Measurements from ENCODE around the gene KLK15.

KLK15 gene

DNA sequence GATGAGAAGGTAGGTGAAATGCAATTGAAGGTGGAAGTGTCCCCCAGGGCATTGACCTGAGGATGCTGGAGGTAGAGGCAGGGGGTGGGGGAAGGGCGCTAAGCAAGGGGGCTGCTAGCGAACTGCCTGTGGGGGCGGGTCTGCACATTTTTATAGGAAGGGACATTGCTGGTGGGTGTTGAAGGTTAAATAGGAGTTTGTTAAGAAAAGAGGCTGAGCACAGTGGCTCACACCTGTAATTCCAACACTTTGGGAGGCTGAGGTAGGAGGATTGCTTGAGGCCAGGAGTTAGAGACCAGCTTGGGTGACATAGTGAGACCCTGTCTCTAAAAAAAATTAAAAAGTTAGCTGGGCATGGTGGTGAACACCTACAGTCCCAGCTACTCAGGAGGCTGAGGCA is 48.7 kb downstream of the KLK15 start:
- no peak for TF ChIP-seq TAF1 (IDR thresholded peaks at IDR 0.05; ENCODE audit: borderline replicate concordance, insufficient read depth, low read length)
- no peak for TF ChIP-seq REST (IDR thresholded peaks at IDR 0.05; ENCODE audit: insufficient read depth in 1 of 2, low read depth in 2 of 2, low read length in 2 of 2)
- no peak for TF ChIP-seq POLR2AphosphoS5 (IDR thresholded peaks at IDR 0.05; ENCODE audit: low read depth, low read length)
- no peak for TF ChIP-seq SIN3A (IDR thresholded peaks at IDR 0.05; ENCODE audit: borderline replicate concordance, insufficient read depth, low read length)
- TF ChIP-seq FOXP2 (optimal IDR thresholded peaks at IDR 0.05; ENCODE audit: borderline replicate concordance, extremely low read depth, extremely low read length, insufficient read depth) = no peak

DNA sequence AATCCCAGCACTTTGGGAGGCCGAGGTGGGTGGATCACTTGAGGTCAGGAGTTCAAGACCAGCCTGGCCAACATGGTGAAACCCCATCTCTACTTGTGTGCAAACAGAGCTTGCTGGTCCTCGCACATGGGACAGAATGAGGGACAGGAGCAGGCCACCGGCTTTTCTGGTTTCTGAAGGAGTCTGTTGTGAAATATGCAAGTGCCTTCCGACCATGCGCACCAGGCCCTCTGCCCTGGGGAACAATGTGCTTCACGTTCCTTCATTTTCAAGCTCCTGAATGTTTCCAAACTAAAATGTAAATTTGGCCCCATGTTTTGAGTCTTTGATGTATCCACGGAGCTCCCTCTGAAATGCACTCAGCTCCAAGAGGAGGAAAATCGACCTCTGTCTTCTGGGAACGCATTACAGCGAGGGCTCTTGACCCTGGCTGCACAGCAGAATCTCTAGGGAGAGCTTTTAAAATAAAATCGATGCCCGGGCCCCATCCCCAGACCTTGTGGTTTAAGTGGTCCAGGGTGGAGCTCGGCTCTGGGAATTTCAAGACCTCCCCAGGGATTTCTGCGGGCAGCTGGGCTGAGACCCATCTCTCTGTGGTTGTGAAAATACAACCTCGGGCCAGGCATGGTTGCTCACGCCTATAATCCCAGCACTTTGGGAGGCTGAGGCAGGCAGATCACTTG is 52.5 kb downstream of the KLK15 start:
- TF ChIP-seq FOXP2 (optimal IDR thresholded peaks at IDR 0.05; ENCODE audit: borderline replicate concordance, extremely low read depth, extremely low read length, insufficient read depth) = no peak
- no peak for TF ChIP-seq POLR2AphosphoS5 (IDR thresholded peaks at IDR 0.05; ENCODE audit: low read depth, low read length)
- no peak for TF ChIP-seq SIN3A (IDR thresholded peaks at IDR 0.05; ENCODE audit: borderline replicate concordance, insufficient read depth, low read length)
- no peak for TF ChIP-seq TAF1 (IDR thresholded peaks at IDR 0.05; ENCODE audit: borderline replicate concordance, insufficient read depth, low read length)
- TF ChIP-seq REST (IDR thresholded peaks at IDR 0.05; ENCODE audit: insufficient read depth in 1 of 2, low read depth in 2 of 2, low read length in 2 of 2) = no peak

DNA sequence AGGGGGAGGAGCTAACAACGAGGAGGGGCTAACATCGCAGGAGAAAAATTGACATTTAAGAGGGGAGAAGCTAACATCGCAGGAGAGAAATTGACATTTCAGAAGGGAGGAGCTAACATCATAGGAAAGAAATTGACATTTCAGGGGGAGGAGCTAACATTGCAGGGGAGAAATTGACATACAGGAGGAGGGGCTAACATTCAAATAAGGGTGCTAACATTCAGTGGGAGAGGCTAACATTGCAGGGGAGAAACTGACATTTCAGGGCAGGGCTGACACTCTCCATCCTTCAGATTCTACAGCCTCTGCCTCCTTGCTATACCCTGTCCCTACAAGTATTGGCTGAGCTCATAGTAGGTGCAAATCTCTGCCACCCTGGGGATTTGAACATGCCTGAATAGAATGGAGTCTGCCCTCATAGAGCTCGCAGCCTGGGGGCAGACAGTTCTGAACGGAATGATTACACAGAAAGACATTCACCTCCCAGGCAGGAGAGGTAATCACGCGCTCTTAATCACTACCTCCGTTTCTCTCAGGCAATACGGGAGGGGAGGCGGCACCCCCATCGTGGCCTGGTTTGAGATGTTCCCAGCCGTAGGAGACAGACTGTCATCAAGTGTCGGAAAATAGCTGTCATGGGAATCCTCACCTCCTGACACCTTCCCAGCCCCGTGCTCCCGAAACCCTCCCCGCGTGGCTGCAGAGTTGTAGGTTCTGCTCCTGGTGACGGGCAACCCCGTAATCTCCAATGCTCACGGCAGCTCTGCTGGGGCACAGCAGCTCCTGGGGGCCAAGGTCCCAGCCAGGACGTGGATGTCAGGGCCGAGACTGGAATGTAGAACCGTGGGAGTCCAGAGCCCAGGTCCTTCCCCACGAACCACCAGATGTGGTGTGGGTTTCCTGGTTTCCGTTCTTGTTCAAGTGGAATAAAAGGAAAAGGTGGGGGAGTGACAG is 53.6 kb downstream of the KLK15 start:
- TF ChIP-seq REST (IDR thresholded peaks at IDR 0.05; ENCODE audit: insufficient read depth in 1 of 2, low read depth in 2 of 2, low read length in 2 of 2) (no peak), POLR2AphosphoS5 (IDR thresholded peaks at IDR 0.05; ENCODE audit: low read depth, low read length) (no peak), TAF1 (IDR thresholded peaks at IDR 0.05; ENCODE audit: borderline replicate concordance, insufficient read depth, low read length) (no peak), FOXP2 (optimal IDR thresholded peaks at IDR 0.05; ENCODE audit: borderline replicate concordance, extremely low read depth, extremely low read length, insufficient read depth) (no peak), SIN3A (IDR thresholded peaks at IDR 0.05; ENCODE audit: borderline replicate concordance, insufficient read depth, low read length) (no peak)

GRCh38 chr19:50778906-50779430 is 54.4 kb downstream of the KLK15 start:
- TF ChIP-seq REST (IDR thresholded peaks at IDR 0.05; ENCODE audit: insufficient read depth in 1 of 2, low read depth in 2 of 2, low read length in 2 of 2) = no peak
- TF ChIP-seq SIN3A (IDR thresholded peaks at IDR 0.05; ENCODE audit: borderline replicate concordance, insufficient read depth, low read length) = no peak
- TF ChIP-seq TAF1 (IDR thresholded peaks at IDR 0.05; ENCODE audit: borderline replicate concordance, insufficient read depth, low read length) = no peak

All from PFSK-1 (cell line).